OCI-LY7 (cell line): Measurements from ENCODE around the gene SHMT1. TPM values are rescaled to one million over a fixed set of nuclear protein-coding genes. Genes with fewer than 3 reads are reported as not detected.

Experiments
- BruUV-seq: library from RNA; stranded (reverse); fragments of 400-500 nt; replicated peaks from 2 replicates; lab custom pipeline; 2021; lab: Mats Ljungman, UMichigan
- CTCF ChIA-PET: fragments of 300-600 bp; sonication (Branson Sonifier 250); formaldehyde crosslinking; loops from one replicate; lab custom pipeline; 2022; ENCODE audit warnings: antibody characterized with exemption; ENCODE audit not compliant: unreplicated experiment; lab: Charles Lee
- POLR2A ChIA-PET: fragments of 300-600 bp; sonication (Branson Sonifier 250); formaldehyde crosslinking; loops from one replicate; lab custom pipeline; 2022; ENCODE audit warnings: antibody characterized with exemption; lab: Charles Lee
- DNase-seq: peaks from one replicate; pipeline ENCODE4 v3.0.0-alpha.2; 2015; ENCODE audit warnings: low spot score
- H2AFZ ChIP-seq: fragments of 200-600 bp; sonication (generic), shearing (Covaris generic); 2 replicates; pipeline ENCODE4 v1.6.1; 2014; ENCODE audit warnings: mild to moderate bottlenecking, antibody characterized with exemption, low read length, moderate library complexity
- H3K27ac ChIP-seq: fragments of 200-600 bp; sonication (generic); 2 replicates; pipeline ENCODE4 v1.5.1; 2014; ENCODE audit warnings: mixed run types, low read depth, mild to moderate bottlenecking, moderate library complexity, low read length, inconsistent platforms; ENCODE audit not compliant: poor library complexity, severe bottlenecking
- H3K36me3 ChIP-seq: fragments of 200-600 bp; sonication (generic); 2 replicates; pipeline ENCODE4 v1.6.1; 2014; ENCODE audit warnings: mild to moderate bottlenecking, antibody characterized with exemption, low read length, moderate library complexity, mixed read lengths; ENCODE audit not compliant: insufficient read depth
- H3K4me1 ChIP-seq: fragments of 200-600 bp; sonication (generic); 2 replicates; pipeline ENCODE4 v1.5.1; 2014; ENCODE audit warnings: mild to moderate bottlenecking, low read length; ENCODE audit not compliant: insufficient read depth, poor library complexity, severe bottlenecking
- H3K4me2 ChIP-seq: fragments of 200-600 bp; sonication (generic); 2 replicates; pipeline ENCODE4 v1.6.1; 2014; ENCODE audit warnings: mild to moderate bottlenecking, low read length
- H3K4me3 ChIP-seq: fragments of 200-600 bp; sonication (generic); 2 replicates; pipeline ENCODE4 v1.5.1; 2014; ENCODE audit warnings: mild to moderate bottlenecking, low read depth, low read length; ENCODE audit not compliant: poor library complexity, severe bottlenecking
- H3K79me2 ChIP-seq: fragments of 200-600 bp; sonication (generic); 2 replicates; pipeline ENCODE4 v1.6.1; 2016; ENCODE audit warnings: low read depth, mild to moderate bottlenecking, low read length, moderate library complexity, mixed read lengths; ENCODE audit not compliant: insufficient read depth
- H3K9me2 ChIP-seq: fragments of 200-600 bp; sonication (generic); 2 replicates; pipeline ENCODE4 v1.6.1; 2016; ENCODE audit warnings: mild to moderate bottlenecking, low read length, mixed read lengths; ENCODE audit not compliant: insufficient read depth
- H3K9me3 ChIP-seq: fragments of 200-600 bp; sonication (generic); 2 replicates; pipeline ENCODE4 v1.6.1; 2014; ENCODE audit warnings: mild to moderate bottlenecking, mixed run types, low read length, mixed read lengths
- H4K20me1 ChIP-seq: fragments of 200-600 bp; sonication (generic); 2 replicates; pipeline ENCODE4 v1.6.1; 2014; ENCODE audit warnings: mild to moderate bottlenecking, antibody characterized with exemption, low read length, moderate library complexity, mixed read lengths; ENCODE audit not compliant: insufficient read depth
- CTCF ChIP-seq: fragments of 200-600 bp; sonication (generic); conservative IDR thresholded peaks from 2 replicates; pipeline ENCODE4 v1.5.1; 2014; ENCODE audit warnings: mild to moderate bottlenecking, antibody characterized with exemption, low read length, moderate library complexity, mixed read lengths
- EZH2phosphoT487 ChIP-seq: fragments of 200-600 bp; sonication (generic); IDR thresholded peaks from 2 replicates; pipeline ENCODE4 v1.6.1; 2018; ENCODE audit warnings: low read depth, borderline replicate concordance, mild to moderate bottlenecking, mixed run types, antibody characterized with exemption, low read length, moderate library complexity, mixed read lengths
- intact Hi-C: fragments of 100-400 bp; cut with micrococcal nuclease; formaldehyde crosslinking; loops from one replicate; pipeline ENCODE4 v1.10.0; 2022; ENCODE audit not compliant: unreplicated experiment
- total RNA-seq, 2 experiments: library from RNA; depleted of rRNA in 1 of 2; stranded (reverse); fragments of >200 nt in 1 of 2; shearing (Covaris generic) in 1 of 2; gene quantifications; 2 replicates each; pipeline ENCODE4 v1.2.3, GENCODE V29; 2014 to 2022

The SHMT1 gene
- total RNA-seq, 2 experiments from 2014 or later = 66.5 to 101 TPM

- TSS peak; percentile 68 for BruUV-seq
- TF ChIP-seq CTCF (no peak), EZH2phosphoT487 (no peak)
- DNase-seq = peak; percentile 9
- Histone ChIP-seq H3K4me1 (peaks cover 17% of the 10 kb centered on the region), H3K9me2 (no peaks in the 10 kb centered on the region), H3K9me3 (no peaks in the 10 kb centered on the region), H3K4me3 (peak overlapping the region; percentile 85), H2AFZ (no peak overlapping the region), H3K27ac (peak overlapping the region; percentile 46), H3K4me2 (peak overlapping the region; percentile 73), H3K79me2 (peaks cover 43% of the 10 kb centered on the region), H4K20me1 (no peaks in the 10 kb centered on the region), H3K36me3 (peaks cover 40% of the 10 kb centered on the region)
- CTCF ChIA-PET = no interaction called here
- POLR2A ChIA-PET = interaction anchor here (0.6 to 1.3 kb wide), 4 partner anchors 15 to 497 kb away, joined by 3 to 4 read pairs (median 4); no protein-coding TSS in a partner anchor
- intact Hi-C loops = loop anchor here (5.0 kb wide), 1 partner anchor 105 kb away; the partner anchor contains the start of gene FLII
Observed at GRCh38 chr17:18361837-18362697, 1.3 kb downstream of the SHMT1 start.

- H3K9me3 ChIP-seq = no peaks in the 10 kb centered on the region
- H3K27ac ChIP-seq = no peak overlapping the region
- no TSS peak for BruUV-seq
- H3K36me3 ChIP-seq = peaks cover 52% of the 10 kb centered on the region
- POLR2A ChIA-PET = interaction anchor here (0.7 kb wide), 1 partner anchor 356 kb away, joined by 3 read pairs; no protein-coding TSS in a partner anchor
- CTCF ChIA-PET = no interaction called here
- TF ChIP-seq EZH2phosphoT487 (no peak), CTCF (no peak)
- no peak overlapping the region for H3K4me3 ChIP-seq
- no peak overlapping the region for H3K4me2 ChIP-seq
- no peak for DNase-seq
- no peaks in the 10 kb centered on the region for H3K9me2 ChIP-seq
- H4K20me1 ChIP-seq = no peaks in the 10 kb centered on the region
- peaks cover 17% of the 10 kb centered on the region for H3K4me1 ChIP-seq
- no peak overlapping the region for H2AFZ ChIP-seq
- H3K79me2 ChIP-seq = peaks cover 43% of the 10 kb centered on the region
- intact Hi-C loops = loop anchor here (5.0 kb wide), 1 partner anchor 103 kb away; the partner anchor contains the start of gene FLII
Observed at GRCh38 chr17:18360518-18360917, 2.8 kb downstream of the SHMT1 start.
